ENCODE measurements around the gene SLC7A6OS.

- TF ChIP-seq POLR2A (IDR thresholded peaks at IDR 0.05): no peak
- TF ChIP-seq, protein P1, sequence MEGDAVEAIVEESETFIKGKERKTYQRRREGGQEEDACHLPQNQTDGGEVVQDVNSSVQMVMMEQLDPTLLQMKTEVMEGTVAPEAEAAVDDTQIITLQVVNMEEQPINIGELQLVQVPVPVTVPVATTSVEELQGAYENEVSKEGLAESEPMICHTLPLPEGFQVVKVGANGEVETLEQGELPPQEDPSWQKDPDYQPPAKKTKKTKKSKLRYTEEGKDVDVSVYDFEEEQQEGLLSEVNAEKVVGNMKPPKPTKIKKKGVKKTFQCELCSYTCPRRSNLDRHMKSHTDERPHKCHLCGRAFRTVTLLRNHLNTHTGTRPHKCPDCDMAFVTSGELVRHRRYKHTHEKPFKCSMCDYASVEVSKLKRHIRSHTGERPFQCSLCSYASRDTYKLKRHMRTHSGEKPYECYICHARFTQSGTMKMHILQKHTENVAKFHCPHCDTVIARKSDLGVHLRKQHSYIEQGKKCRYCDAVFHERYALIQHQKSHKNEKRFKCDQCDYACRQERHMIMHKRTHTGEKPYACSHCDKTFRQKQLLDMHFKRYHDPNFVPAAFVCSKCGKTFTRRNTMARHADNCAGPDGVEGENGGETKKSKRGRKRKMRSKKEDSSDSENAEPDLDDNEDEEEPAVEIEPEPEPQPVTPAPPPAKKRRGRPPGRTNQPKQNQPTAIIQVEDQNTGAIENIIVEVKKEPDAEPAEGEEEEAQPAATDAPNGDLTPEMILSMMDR (IDR thresholded peaks at IDR 0.05): no peak
- TF ChIP-seq POLR2AphosphoS5 (IDR thresholded peaks at IDR 0.05): no peak
Measured at GRCh38 chr16:68292425-68292824, 18.3 kb downstream of the SLC7A6OS start.

All from suprapubic skin (tissue), 4 donors.